Endothelial cell of umbilical vein (primary cell): Measurements from ENCODE around the gene NAV3. TPM values are rescaled to one million over a fixed set of nuclear protein-coding genes. Genes with fewer than 3 reads are reported as not detected.

ENCODE experiments used
- BruUV-seq: library from RNA; stranded (reverse); fragments of 400-500 nt; replicated peaks from 2 replicates; lab custom pipeline; 2021; lab: Mats Ljungman, UMichigan
- CTCF ChIA-PET: fragments of 300-600, 350-600 bp; sonication (Branson Sonifier 250); formaldehyde crosslinking; loops from one replicate; lab custom pipeline; 2021; ENCODE audit warnings: antibody characterized with exemption, inconsistent platforms; lab: Charles Lee
- POLR2A ChIA-PET: fragments of 300-600, 350-600 bp; sonication (Branson Sonifier 250); formaldehyde crosslinking; loops from one replicate; lab custom pipeline; 2021; ENCODE audit warnings: antibody characterized with exemption, inconsistent platforms; lab: Charles Lee
- DNase-seq: peaks from one replicate; pipeline ENCODE4 v3.0.0-alpha.2; 2011; ENCODE audit warnings: low read depth, low spot score
- FAIRE-seq: peaks from 2 replicates; lab custom pipeline; 2011; peaks lifted over from hg19 to GRCh38; lab: Jason Lieb, UNC
- H2AFZ ChIP-seq: 2 replicates; pipeline ENCODE4 v1.6.0; 2012; ENCODE audit warnings: low read depth, low read length, control low read depth, inconsistent platforms
- H3K27ac ChIP-seq: 2 replicates; pipeline ENCODE4 v1.5.1; 2011; ENCODE audit warnings: low read depth, mild to moderate bottlenecking, control low read depth, low read length, moderate library complexity; ENCODE audit not compliant: insufficient read depth
- H3K27me3 ChIP-seq, 2 experiments: 2 replicates each; pipeline versions ENCODE4 v1.6.0 to v1.6.1; 2011; ENCODE audit warnings: low read length in 2 of 2, mixed read lengths in 1 of 2; ENCODE audit not compliant: control insufficient read depth in 2 of 2, insufficient read depth in 2 of 2
- H3K36me3 ChIP-seq, 2 experiments: 2 replicates in 1 of 2; 3 replicates in 1 of 2; pipeline ENCODE4 v1.5.1; 2011; ENCODE audit warnings: low read length in 2 of 2, mild to moderate bottlenecking in 1 of 2, moderate library complexity in 1 of 2; ENCODE audit not compliant: control insufficient read depth in 2 of 2, insufficient read depth in 2 of 2; ENCODE audit errors: extremely low read depth in 1 of 2
- H3K4me1 ChIP-seq: 3 replicates; pipeline ENCODE4 v1.5.1; 2011; ENCODE audit warnings: mild to moderate bottlenecking, low read length; ENCODE audit not compliant: control insufficient read depth, insufficient read depth; ENCODE audit errors: extremely low read depth
- H3K4me2 ChIP-seq: 2 replicates; pipeline ENCODE4 v1.6.1; 2011; ENCODE audit warnings: low read length, control low read depth, mixed read lengths; ENCODE audit not compliant: insufficient read depth
- H3K4me3 ChIP-seq, 3 experiments: fragments of 200-600 bp in 1 of 3; sonication (generic), shearing (Covaris generic) in 1 of 3; replicated peaks in 1 of 3; 2 replicates each; pipeline ENCODE4 v1.5.1; 2011 to 2016; ENCODE audit warnings: control low read depth in 3 of 3, low read length in 3 of 3, mild to moderate bottlenecking in 2 of 3, inconsistent platforms in 1 of 3, low read depth in 1 of 3, moderate library complexity in 1 of 3; ENCODE audit not compliant: insufficient read depth in 1 of 3
- H3K79me2 ChIP-seq: 2 replicates; pipeline ENCODE4 v1.6.0; 2012; ENCODE audit warnings: low read length, inconsistent platforms; ENCODE audit not compliant: control insufficient read depth, insufficient read depth
- H3K9ac ChIP-seq: replicated peaks from 2 replicates; pipeline ENCODE3; 2011; ENCODE audit warnings: low read length, control low read depth; ENCODE audit not compliant: insufficient read depth; ENCODE audit errors: extremely low read depth
- H3K9me1 ChIP-seq: replicated peaks from 3 replicates; pipeline ENCODE4 v1.6.0; 2011; ENCODE audit warnings: mild to moderate bottlenecking, low read length; ENCODE audit not compliant: control insufficient read depth, insufficient read depth; ENCODE audit errors: extremely low read depth
- H3K9me3 ChIP-seq: replicated peaks from 2 replicates; pipeline ENCODE4 v1.5.1; 2012; ENCODE audit warnings: low read length, inconsistent platforms; ENCODE audit not compliant: control insufficient read depth, insufficient read depth
- H4K20me1 ChIP-seq: replicated peaks from 2 replicates; pipeline ENCODE3; 2011; ENCODE audit warnings: mild to moderate bottlenecking, low read length; ENCODE audit not compliant: control insufficient read depth, insufficient read depth; ENCODE audit errors: extremely low read depth
- FOS ChIP-seq: IDR thresholded peaks from 2 replicates; pipeline ENCODE4 v1.6.1; 2011; ENCODE audit warnings: mild to moderate bottlenecking, low read length, moderate library complexity, borderline replicate concordance; ENCODE audit not compliant: insufficient read depth
- GATA2 ChIP-seq: IDR thresholded peaks from 2 replicates; pipeline ENCODE4 v1.7.0; 2011; ENCODE audit warnings: low read depth, mild to moderate bottlenecking, moderate library complexity, mixed read lengths, low read length; ENCODE audit not compliant: insufficient read length, insufficient read depth
- JUN ChIP-seq: IDR thresholded peaks from 2 replicates; pipeline ENCODE4 v1.6.1; 2011; ENCODE audit warnings: borderline replicate concordance, low read depth; ENCODE audit not compliant: insufficient read length, insufficient read depth
- MYC ChIP-seq: IDR thresholded peaks from one replicate; pipeline ENCODE4 v1.6.1; 2011; ENCODE audit warnings: mild to moderate bottlenecking, low read depth, low read length
- POLR2A ChIP-seq: IDR thresholded peaks from 2 replicates; pipeline ENCODE4 v1.6.1; 2012; ENCODE audit warnings: low read depth, mild to moderate bottlenecking, control low read depth, low read length
- POLR2AphosphoS5 ChIP-seq: IDR thresholded peaks from 2 replicates; pipeline ENCODE4 v1.6.1; 2012; ENCODE audit warnings: low read depth, mild to moderate bottlenecking, control low read depth, low read length, moderate library complexity; ENCODE audit not compliant: insufficient read depth
- dilution Hi-C: fragments of 300-500 bp; cut with MboI; formaldehyde crosslinking; loops from one replicate; pipeline ENCODE4 v1.15.0; 2019; ENCODE audit warnings: low sequenced_read_pairs; ENCODE audit not compliant: extremely low pct_ligation_motif_present
- intact Hi-C: fragments of 100-400 bp; cut with micrococcal nuclease; formaldehyde crosslinking; loops from one replicate; pipeline ENCODE4 v1.10.0; 2022
- polyA plus RNA-seq, 4 experiments: library from polyadenylated mRNA; depleted of rRNA in 3 of 4; stranded (reverse) in 3 of 4; unstranded in 1 of 4; fragments of >200 nt; gene quantifications; 2 replicates each; pipeline versions ENCODE4 v1.2.1 to v1.2.3, GENCODE V29; 2011 to 2012; ENCODE audit warnings: missing spikeins in 1 of 4
- total RNA-seq: library from RNA; stranded (reverse); gene quantifications from 2 replicates; pipeline ENCODE4 v1.2.3, GENCODE V29; 2021

The NAV3 gene
- total and polyA plus RNA-seq, 2 donors (not counting 3 experiments of a cell fraction or from before 2014, with no cell fraction given), result 6.7 to 40.1 TPM

- CTCF ChIA-PET, result interaction anchor here (1.0 kb wide), 3 partner anchors 13 to 980 kb away, joined by 3 to 4 read pairs (median 3); no protein-coding TSS in a partner anchor
- Histone ChIP-seq H3K4me1 (peaks cover 17% of the 10 kb centered on the region), H2AFZ (no peak overlapping the region), H4K20me1 (no peaks in the 10 kb centered on the region), H3K9ac (no peak overlapping the region), H3K9me3 (no peaks in the 10 kb centered on the region), H3K4me3 (no peak overlapping the region), H3K36me3 (peaks cover 0 to 7% of the 10 kb centered on the region in 2 experiments), H3K4me2 (peak overlapping the region; percentile 27), H3K79me2 (no peaks in the 10 kb centered on the region), H3K27me3 (no peaks in the 10 kb centered on the region), H3K9me1 (peaks cover 5% of the 10 kb centered on the region), H3K27ac (no peak overlapping the region)
- intact Hi-C loops (no loop called here), dilution Hi-C loops (no loop called here)
- no TSS peak for BruUV-seq
- DNase-seq, result peak; percentile 63
- POLR2A ChIA-PET, result no interaction called here
- no peak for TF ChIP-seq POLR2AphosphoS5
- peak; percentile 9 for TF ChIP-seq FOS
- no peak for FAIRE-seq
Observed at GRCh38 chr12:78194448-78194847, 363.8 kb downstream of the NAV3 start.

DNA sequence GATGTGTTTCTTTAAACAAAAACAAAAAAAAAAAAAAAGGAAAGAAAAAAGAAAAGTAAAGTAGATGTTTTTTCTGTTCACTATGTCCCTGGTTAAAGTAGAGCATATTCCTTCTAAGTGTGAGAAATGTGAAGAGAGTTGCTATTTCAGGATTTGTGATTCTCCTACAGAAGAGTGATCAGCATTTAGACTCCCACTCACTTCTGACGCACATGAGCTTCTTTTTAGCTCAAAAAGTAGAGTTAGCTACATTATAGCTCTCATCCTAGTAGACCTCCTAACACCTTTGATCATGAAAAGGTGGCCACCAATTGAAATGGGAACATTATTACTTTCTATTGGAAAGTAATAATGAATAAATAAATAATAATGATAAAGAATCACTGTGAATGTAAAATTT lies 368.2 kb downstream of the NAV3 start:
- dilution Hi-C loops, result no loop called here
- H3K9me1 ChIP-seq, result peaks cover 3% of the 10 kb centered on the region
- peaks cover 0 to 10% of the 10 kb centered on the region in 2 experiments for H3K36me3 ChIP-seq
- H2AFZ ChIP-seq, result no peak overlapping the region
- H3K27ac ChIP-seq, result no peak overlapping the region
- intact Hi-C loops, result no loop called here
- TF ChIP-seq POLR2A (no peak), JUN (no peak), MYC (no peak), GATA2 (no peak)
- no peak overlapping the region for H3K9ac ChIP-seq
- H3K27me3 ChIP-seq, result no peaks in the 10 kb centered on the region
- H3K4me1 ChIP-seq, result peaks cover 15% of the 10 kb centered on the region
- ChIA-PET CTCF (interaction anchor here (0.7 kb wide), 1 partner anchor 62 kb away, joined by 3 read pairs; no protein-coding TSS in a partner anchor), POLR2A (no interaction called here)
- H3K4me3 ChIP-seq, result no peak overlapping the region
- no peaks in the 10 kb centered on the region for H3K79me2 ChIP-seq
- DNase-seq (no peak), FAIRE-seq (no peak)
- no peaks in the 10 kb centered on the region for H4K20me1 ChIP-seq
- H3K9me3 ChIP-seq, result no peaks in the 10 kb centered on the region
- H3K4me2 ChIP-seq, result no peak overlapping the region
- BruUV-seq, result no TSS peak
